ACC112 (cell line): Measurements from ENCODE around the gene DEPP1.
A peak's percentile ranks its signal among the peaks of the same experiment; 100 is the strongest.

Experiments used
- H2AFZ ChIP-seq: fragments of 200-600 bp; sonication (generic); one replicate; pipeline ENCODE4 v1.6.0; 2017; ENCODE audit warnings: antibody characterized with exemption, low read length; ENCODE audit not compliant: unreplicated experiment
- H3K27ac ChIP-seq: fragments of 200-600 bp; sonication (generic); 2 replicates; pipeline ENCODE4 v1.5.1; 2014; ENCODE audit warnings: low read depth, mild to moderate bottlenecking, antibody characterized with exemption, low read length, moderate library complexity
- H3K27me3 ChIP-seq: fragments of 200-600 bp; sonication (generic); 2 replicates; pipeline ENCODE4 v1.6.1; 2014; ENCODE audit warnings: mild to moderate bottlenecking, antibody characterized with exemption, low read length, moderate library complexity, mixed read lengths; ENCODE audit not compliant: insufficient read depth
- H3K36me3 ChIP-seq: fragments of 200-600 bp; sonication (generic); 2 replicates; pipeline ENCODE4 v1.6.1; 2016; ENCODE audit warnings: mild to moderate bottlenecking, antibody characterized with exemption, low read length, moderate library complexity, mixed read lengths; ENCODE audit not compliant: insufficient read depth
- H3K4me1 ChIP-seq: fragments of 200-600 bp; sonication (generic); one replicate; pipeline ENCODE4 v1.6.1; 2016; ENCODE audit warnings: low read length, mixed read lengths; ENCODE audit not compliant: insufficient read depth, unreplicated experiment, control insufficient read depth
- H3K4me3 ChIP-seq: fragments of 200-600 bp; sonication (generic); 2 replicates; pipeline ENCODE4 v1.5.1; 2014; ENCODE audit warnings: mild to moderate bottlenecking, low read depth, low read length
- H3K79me2 ChIP-seq: fragments of 200-600 bp; sonication (generic); one replicate; pipeline ENCODE4 v1.6.0; 2016; ENCODE audit warnings: low read length; ENCODE audit not compliant: control insufficient read depth, unreplicated experiment, insufficient read depth

Gene DEPP1

DNA sequence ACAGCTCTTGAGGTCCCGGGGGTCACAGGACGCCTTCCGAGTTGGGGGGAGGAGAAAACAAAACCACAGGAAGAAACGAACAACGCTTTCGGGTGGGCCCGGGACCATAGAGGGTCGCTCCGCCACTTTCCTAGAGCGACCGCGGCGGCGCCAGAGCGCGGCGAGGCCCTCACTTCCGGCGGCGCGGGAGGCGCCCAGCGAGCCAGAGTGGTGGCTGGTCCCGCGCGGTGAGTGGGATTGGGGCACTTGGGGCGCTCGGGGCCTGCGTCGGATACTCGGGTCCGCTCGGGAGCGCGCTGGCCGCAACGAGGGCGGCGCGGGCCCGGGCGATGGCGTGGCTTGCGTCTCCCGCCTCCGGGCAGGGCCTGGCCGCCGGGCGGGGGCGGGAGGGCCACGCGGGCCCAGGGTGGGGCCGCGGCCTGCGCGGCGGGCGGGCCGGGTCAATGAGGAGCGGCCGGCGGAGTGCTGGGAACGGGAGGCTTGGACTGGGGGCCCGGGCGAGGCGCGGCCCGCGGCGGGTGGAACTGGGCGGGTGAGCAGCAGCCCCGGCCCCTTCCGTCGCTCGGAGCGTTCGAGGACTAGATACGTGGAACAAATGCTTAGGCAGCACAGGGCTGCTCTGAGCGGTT lies 22.3 kb upstream of the DEPP1 start, which contains the start of gene ZNF22:
ZNF22 (plus strand) TSS at position 172 of the 629 bp plus-strand sequence. CDS start 2,446 bp downstream, outside the sequence.
- Histone ChIP-seq H3K27ac (peak within 1 kb of the TSS; percentile 90), H3K4me1 (peaks cover 38% of the 10 kb centered on the region), H2AFZ (peak within 1 kb of the TSS; percentile 41), H3K36me3 (peaks cover 22% of the 10 kb centered on the region), H3K27me3 (no peaks in the 10 kb centered on the region), H3K79me2 (peaks cover 32% of the 10 kb centered on the region), H3K4me3 (peak within 1 kb of the TSS; percentile 84)

DNA sequence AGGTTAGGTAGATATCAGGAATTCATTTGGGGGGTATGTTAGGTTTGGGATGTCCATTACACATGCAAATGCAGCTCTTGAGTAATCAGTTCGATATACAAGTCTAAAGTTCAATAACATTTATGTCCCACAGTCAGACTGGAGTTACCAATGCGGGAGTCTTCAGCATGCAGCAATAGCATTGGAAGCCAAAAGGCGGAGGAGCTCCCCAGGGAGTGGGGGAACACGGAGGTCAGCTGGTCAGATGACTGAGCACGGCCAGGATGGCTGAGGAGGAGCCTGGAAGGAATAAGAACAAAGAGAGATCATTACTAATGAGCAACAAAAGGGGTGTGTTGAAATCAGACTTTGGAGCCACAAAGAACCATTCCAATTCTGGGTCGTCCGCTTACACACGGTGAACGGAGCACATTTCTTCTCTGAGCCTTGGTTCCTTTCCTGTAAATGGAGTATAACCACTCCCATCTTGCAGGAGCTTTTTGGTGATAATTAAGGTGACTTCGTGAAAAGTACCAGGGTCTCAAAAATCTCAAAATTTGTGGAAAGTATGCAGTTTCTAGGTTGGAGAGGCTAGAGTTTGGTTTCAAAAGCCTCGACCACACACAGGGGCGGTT lies 21.6 kb upstream of the DEPP1 start:
- H2AFZ ChIP-seq: peak overlapping the region; percentile 41
- H3K79me2 ChIP-seq: peaks cover 32% of the 10 kb centered on the region
- peak overlapping the region; percentile 84 for H3K4me3 ChIP-seq
- H3K27me3 ChIP-seq: no peaks in the 10 kb centered on the region
- H3K27ac ChIP-seq: peak overlapping the region; percentile 90
- peaks cover 45% of the 10 kb centered on the region for H3K4me1 ChIP-seq
- H3K36me3 ChIP-seq: peaks cover 22% of the 10 kb centered on the region

DNA sequence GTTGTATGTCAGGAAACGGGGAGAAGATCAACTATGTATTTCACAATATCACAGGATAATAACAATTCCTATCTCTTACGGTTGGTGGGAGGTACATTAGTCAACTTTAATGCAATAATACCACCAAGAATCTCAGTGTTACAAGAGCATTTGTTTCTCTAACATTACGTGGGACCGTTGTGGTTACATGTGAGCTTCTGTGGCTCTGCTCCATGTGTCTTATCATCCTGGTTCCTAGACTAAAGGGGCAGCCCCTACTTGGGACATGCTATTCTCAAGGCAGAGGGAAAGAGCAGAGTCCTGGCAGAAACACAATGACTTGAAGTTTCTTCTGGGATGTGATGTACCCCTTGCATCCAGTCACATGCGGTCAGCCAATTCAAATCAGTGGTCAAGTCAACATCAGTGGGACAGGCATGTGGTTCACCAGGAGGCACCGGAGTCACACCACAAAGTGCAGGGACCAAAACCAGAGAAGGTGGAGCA lies 19.6 kb upstream of the DEPP1 start:
- no peak overlapping the region for H3K27ac ChIP-seq

DNA sequence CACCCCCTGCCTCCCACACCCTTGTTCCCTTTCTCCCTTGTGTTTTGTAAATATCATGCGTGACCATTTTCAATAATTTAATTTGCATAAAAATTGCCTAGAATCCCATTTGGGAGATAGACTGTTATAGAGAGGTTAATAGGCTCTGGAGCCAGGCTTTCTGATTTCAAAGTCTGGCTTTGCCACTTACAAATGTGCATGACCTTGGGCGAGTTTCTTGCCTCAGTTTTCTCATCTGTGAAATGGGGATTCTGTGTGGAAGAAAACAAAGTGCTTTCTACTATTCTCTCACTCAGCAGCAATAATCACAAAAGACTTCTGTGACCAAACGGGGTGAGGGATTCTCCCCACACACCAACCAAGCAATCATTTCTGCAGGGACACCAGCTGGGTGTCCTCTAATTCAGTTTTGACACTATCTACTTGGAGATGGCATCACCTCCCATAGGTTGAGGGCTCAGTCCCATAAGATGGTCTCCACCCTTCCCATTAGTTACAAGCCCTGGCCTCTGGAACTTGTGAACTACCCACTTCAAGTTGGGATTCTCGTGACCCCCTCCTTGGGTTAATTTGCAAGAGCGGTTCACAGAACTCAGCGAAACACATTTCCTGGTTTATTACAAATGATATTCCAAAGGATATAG lies 18.6 kb upstream of the DEPP1 start:
- no peaks in the 10 kb centered on the region for H3K36me3 ChIP-seq
- no peak overlapping the region for H2AFZ ChIP-seq
- H3K27ac ChIP-seq: no peak overlapping the region
- peaks cover 10% of the 10 kb centered on the region for H3K79me2 ChIP-seq
- no peaks in the 10 kb centered on the region for H3K27me3 ChIP-seq
- no peak overlapping the region for H3K4me3 ChIP-seq
- peaks cover 58% of the 10 kb centered on the region for H3K4me1 ChIP-seq

More for the DNA sequence above, 19.6 kb upstream of the DEPP1 start:
- Histone ChIP-seq H3K27me3 (no peaks in the 10 kb centered on the region), H2AFZ (no peak overlapping the region), H3K4me1 (peaks cover 62% of the 10 kb centered on the region), H3K4me3 (no peak overlapping the region), H3K79me2 (peaks cover 19% of the 10 kb centered on the region), H3K36me3 (peaks cover 4% of the 10 kb centered on the region; the same call in 1 of the 2 replicates)

DNA sequence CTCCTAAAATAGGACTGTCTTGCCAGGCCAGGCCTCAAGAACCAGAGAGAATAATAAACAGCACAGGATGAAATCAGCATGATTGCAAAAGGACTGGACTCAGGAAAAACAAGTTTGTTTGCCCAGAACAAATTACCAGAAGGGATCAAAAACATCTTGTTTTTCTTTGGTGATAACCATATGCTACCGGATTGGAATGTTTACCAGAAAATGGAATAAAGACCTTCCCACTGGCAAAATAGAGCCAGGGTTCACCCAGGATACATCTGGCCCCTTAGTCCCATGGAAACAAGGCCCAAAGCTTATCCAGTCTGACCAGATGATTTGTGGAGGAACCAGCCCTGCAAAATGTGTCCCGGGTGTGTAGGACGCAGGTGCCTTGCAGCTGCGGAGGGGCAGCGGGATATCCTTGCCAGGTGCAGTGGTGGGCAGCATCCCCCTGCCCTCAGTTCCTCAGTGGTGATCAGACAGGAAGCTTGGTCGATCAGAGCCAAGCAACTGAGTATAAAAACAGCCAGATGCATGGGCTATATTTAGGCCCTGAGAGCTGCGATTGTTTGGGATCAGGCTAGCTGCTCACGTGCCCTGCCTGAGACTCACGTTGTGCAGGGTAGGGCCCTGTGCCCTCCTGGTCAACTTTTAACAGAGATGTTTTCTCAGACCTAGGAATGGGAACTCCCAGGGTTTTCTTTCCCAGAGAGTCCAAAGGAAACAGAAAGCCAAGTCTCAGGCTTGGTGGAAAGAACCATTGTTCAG lies 17.5 kb upstream of the DEPP1 start:
- peak overlapping the region; percentile 47 for H3K27ac ChIP-seq
- H2AFZ ChIP-seq: no peak overlapping the region
- no peaks in the 10 kb centered on the region for H3K36me3 ChIP-seq
- H3K79me2 ChIP-seq: no peaks in the 10 kb centered on the region
- peaks cover 54% of the 10 kb centered on the region for H3K4me1 ChIP-seq
- H3K4me3 ChIP-seq: no peak overlapping the region
- H3K27me3 ChIP-seq: no peaks in the 10 kb centered on the region

- H3K79me2 ChIP-seq: no peaks in the 10 kb centered on the region
- peak overlapping the region; percentile 47 for H3K27ac ChIP-seq
- H3K36me3 ChIP-seq: no peaks in the 10 kb centered on the region
- H3K27me3 ChIP-seq: no peaks in the 10 kb centered on the region
- H3K4me3 ChIP-seq: no peak overlapping the region
- peaks cover 54% of the 10 kb centered on the region for H3K4me1 ChIP-seq
- H2AFZ ChIP-seq: no peak overlapping the region
Measured at GRCh38 chr10:44995581-44995913, 16.9 kb upstream of the DEPP1 start.

DNA sequence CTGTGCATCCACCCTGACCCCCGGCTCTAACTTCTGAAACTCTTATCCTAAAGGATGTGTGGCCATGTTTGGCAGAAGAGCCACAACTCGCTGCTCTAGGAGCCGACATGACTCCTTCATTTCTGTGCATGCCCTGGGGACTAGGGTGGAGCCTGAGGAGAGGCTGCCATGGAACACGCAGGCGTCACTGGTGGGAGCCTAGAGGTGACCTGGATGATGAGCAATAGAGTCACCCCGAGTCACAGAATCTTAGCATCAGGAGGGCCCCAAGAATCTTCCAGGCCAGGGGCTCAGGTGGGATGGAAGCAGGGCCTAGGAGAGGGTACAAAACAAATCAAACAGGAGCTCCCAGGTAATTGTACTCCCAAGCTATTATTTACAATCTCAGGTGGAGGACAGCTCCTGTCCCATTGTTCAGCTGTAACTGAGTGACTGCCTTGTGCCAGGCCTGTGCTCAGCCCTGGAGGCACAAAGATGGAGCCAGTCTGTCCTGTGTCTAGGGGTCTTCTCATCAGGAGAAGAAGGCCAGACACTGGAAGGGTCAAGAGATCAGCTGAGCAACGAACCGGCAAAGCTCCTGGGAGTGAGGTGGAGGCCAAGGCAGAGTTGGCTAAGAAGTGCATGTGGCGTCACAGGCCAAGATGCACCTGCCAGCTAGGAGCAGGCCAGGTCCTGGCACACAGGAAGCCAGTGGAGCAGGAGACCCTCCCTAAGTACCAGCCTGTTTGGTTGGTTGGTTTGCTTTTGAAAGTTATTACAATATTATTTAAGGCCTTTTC lies 16.3 kb upstream of the DEPP1 start:
- no peak overlapping the region for H2AFZ ChIP-seq
- H3K36me3 ChIP-seq: no peaks in the 10 kb centered on the region
- no peak overlapping the region for H3K4me3 ChIP-seq
- peaks cover 53% of the 10 kb centered on the region for H3K4me1 ChIP-seq
- H3K79me2 ChIP-seq: no peaks in the 10 kb centered on the region
- H3K27ac ChIP-seq: no peak overlapping the region; the same call in 1 of the 2 replicates
- no peaks in the 10 kb centered on the region for H3K27me3 ChIP-seq

- no peaks in the 10 kb centered on the region for H3K27me3 ChIP-seq
- peaks cover 45% of the 10 kb centered on the region for H3K4me1 ChIP-seq
- no peak overlapping the region for H3K27ac ChIP-seq
- H3K4me3 ChIP-seq: no peak overlapping the region
- H3K79me2 ChIP-seq: no peaks in the 10 kb centered on the region
- no peak overlapping the region for H2AFZ ChIP-seq
- H3K36me3 ChIP-seq: no peaks in the 10 kb centered on the region
Measured at GRCh38 chr10:44993922-44994751, 15.5 kb upstream of the DEPP1 start.

- Histone ChIP-seq H3K4me3 (no peak overlapping the region), H3K27me3 (no peaks in the 10 kb centered on the region), H3K36me3 (no peaks in the 10 kb centered on the region), H3K27ac (no peak overlapping the region), H3K79me2 (no peaks in the 10 kb centered on the region), H2AFZ (no peak overlapping the region), H3K4me1 (peaks cover 40% of the 10 kb centered on the region)
Measured at GRCh38 chr10:44993226-44993921, 14.8 kb upstream of the DEPP1 start.
